Hindlimb muscle (tissue), 1 donor: ENCODE data around the gene DOP1A. TPM values are rescaled to one million over a fixed set of nuclear protein-coding genes. Genes with fewer than 3 reads are reported as not detected.

Experiments
- DNase-seq: peaks from one replicate; pipeline ENCODE4 v3.0.0-alpha.2; 2013
- polyA plus RNA-seq: library from polyadenylated mRNA; unstranded; fragments of 120-200 nt; gene quantifications from one replicate; pipeline ENCODE4 v1.2.1, GENCODE V29; 2013; ENCODE audit not compliant: insufficient read length

DOP1A gene
- polyA plus RNA-seq, 1 donor: 13.8 TPM

DNA sequence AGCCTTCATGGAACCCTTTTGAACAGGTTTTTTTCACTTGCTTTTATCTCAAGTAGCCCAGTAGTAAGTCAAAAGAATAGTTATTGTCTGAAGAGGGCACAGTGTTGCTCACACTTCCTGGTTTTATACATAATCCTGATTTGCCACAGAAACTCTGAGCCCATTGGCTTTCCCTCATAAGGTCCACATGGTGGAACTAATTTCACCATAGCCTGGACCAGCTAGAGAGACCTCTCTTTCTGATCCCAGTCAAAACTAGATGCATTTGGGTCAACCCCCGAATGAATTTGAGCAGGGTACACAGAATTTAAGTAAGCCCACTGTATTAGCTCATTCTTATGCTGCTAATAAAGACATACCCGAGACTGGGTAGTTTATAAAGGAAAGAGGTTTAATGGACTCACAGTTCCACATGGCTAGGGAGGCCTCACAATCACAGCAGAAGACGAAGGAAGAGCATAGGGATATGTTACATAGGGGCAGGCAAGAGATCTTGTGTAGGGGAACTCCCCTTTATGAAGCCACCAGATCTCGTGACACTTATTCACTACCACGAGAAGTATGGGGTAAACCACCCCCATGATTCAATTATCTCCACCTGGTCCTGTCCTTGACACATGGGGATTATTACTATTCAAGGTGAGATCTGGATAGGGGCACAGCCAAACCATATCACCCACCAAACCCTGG is 131.8 kb downstream of the DOP1A start:
- DNase-seq: no peak

- no peak for DNase-seq
Observed at GRCh38 chr6:83199863-83200225, 132.4 kb downstream of the DOP1A start.

DNA sequence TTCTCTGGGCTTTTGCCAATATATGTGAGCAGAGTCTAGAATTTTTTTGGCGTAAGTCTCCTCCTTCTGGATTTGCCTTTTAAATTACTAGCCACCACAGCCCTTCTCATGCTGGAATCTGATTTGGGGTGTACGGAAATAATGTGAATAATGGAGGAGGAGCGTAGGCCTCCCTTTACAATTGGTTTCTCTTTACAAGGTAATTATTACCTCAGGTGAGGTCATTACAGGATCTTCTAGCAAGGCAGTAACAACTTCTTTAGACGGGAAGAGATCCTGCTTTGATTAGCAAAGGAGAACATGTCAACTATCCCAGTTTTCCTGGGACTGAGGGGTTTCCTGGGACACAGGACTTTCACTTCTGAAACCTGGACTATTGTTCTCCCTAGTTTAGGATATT is 134.6 kb downstream of the DOP1A start:
- DNase-seq: no peak

DNA sequence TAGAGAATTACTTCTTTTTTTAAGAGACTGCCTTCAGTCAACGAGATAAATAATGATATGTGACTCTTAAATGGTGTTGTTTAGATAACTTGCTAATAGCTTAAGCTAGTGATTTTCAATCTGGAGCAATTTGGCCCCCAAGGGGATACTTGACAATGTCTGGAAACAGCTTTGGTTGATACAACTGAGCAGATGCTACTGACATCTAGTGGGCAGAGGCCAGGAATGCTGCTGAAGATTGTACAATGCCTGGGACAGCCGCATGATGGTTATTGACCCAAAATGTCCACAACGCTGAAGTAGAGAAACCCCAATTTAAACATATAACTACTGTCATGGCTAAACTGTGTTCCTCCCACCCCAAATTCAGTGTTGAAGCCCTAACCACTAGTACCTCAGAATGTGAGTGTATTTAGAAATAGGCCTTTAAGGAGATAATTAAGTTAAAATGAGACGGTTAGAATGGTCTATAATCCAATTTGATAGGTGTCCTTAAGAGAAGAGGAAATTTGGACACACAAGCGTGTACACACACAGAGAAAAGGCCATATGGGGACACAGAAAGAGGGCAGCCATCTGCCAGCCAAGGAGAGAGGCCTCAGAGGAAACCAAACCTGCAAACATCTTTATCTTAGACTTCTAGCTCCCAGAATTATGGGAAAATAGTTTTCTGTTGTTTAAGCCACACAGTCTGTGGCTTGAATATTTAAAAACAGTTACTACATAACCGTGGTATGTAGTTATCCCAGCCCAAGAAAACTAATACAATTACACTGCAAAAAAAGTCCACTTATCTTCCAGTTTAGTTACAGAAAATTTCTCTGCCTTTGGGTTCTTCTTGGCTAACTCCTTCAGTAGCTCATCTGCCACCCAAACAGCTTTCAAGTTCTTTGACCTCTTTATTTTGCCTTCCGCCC is 147.9 kb downstream of the DOP1A start:
- peak; percentile 71 for DNase-seq

DNA sequence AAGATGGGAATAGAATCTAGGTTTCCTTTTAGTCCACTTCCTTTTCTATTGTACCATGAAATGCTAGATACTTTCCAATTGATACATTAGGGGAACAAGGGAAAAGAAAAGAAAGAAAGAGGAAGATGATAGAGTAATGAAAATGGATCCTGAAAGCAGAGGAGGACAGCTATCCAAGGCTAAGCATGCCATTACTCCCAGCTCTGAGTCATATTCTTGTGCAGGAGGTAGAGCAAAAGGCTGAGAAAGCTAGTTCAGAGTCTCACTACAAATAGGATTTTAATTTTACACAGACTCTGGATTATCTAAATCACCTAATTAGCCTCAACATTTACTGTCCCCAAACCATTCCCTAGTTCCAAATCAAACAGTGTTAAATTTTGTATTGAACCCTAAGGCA is 149.3 kb downstream of the DOP1A start:
- no peak for DNase-seq

Other genes starting within 250 kb of the DOP1A start
- gene UBE3D, start 1.8 kb upstream of the DOP1A start, polyA plus RNA-seq: 12.4 TPM
- 28.2 TPM for gene PGM3, start 125.6 kb downstream of the DOP1A start, polyA plus RNA-seq
- gene RWDD2A, start 125.7 kb downstream of the DOP1A start, polyA plus RNA-seq: 2.8 TPM